COLO668 (cell line): ENCODE results near the gene ANKRD55.
"Not testable (repeated sequence)": the region's sequence is repeated elsewhere in the genome, so short reads cannot be mapped to it uniquely, and the experiment has no call there.

ENCODE experiments used
- DNase-seq: peaks from one replicate; lab custom pipeline; 2025; ENCODE audit not compliant: unreplicated experiment; lab: John Stamatoyannopoulos, UW

Gene ANKRD55

GRCh38 chr5:56233230-56233629, at the start of gene ANKRD55:
Gene ANKRD55, minus strand, starts transcription at chr5:56233330. Its CDS starts 417 bp downstream, at chr5:56232913.
- DNase-seq = no peak

- DNase-seq = no peak
These were observed 49.1 kb upstream of the ANKRD55 start for GRCh38 chr5:56282216-56282615.

- DNase-seq = no peak
These were observed 48.5 kb upstream of the ANKRD55 start for GRCh38 chr5:56281489-56282165.

GRCh38 chr5:56279979-56280378, 46.8 kb upstream of the ANKRD55 start:
- DNase-seq = no peak

GRCh38 chr5:56279291-56279690, 46.2 kb upstream of the ANKRD55 start:
- DNase-seq = no peak

GRCh38 chr5:56278335-56278753, 45.2 kb upstream of the ANKRD55 start:
- DNase-seq = no peak

- DNase-seq = no peak
These were observed 44.4 kb upstream of the ANKRD55 start for GRCh38 chr5:56277573-56277972.

GRCh38 chr5:56273376-56273955, 40.3 kb upstream of the ANKRD55 start:
- DNase-seq = no peak

GRCh38 chr5:56272765-56273164, 39.6 kb upstream of the ANKRD55 start:
- no peak for DNase-seq

- peak; percentile 41 for DNase-seq
These were observed 37.6 kb upstream of the ANKRD55 start for GRCh38 chr5:56270568-56271392.

- DNase-seq = no peak
These were observed 36.9 kb upstream of the ANKRD55 start for GRCh38 chr5:56270058-56270457.

GRCh38 chr5:56269216-56269927, 36.2 kb upstream of the ANKRD55 start:
- no peak for DNase-seq

- DNase-seq = not testable (repeated sequence)
These were observed 35.6 kb upstream of the ANKRD55 start for GRCh38 chr5:56268707-56269106.

GRCh38 chr5:56267856-56268255, 34.7 kb upstream of the ANKRD55 start:
- no peak for DNase-seq

- DNase-seq = peak; percentile 13
These were observed 31.4 kb upstream of the ANKRD55 start for GRCh38 chr5:56264417-56265025.

- no peak for DNase-seq
These were observed 29.1 kb upstream of the ANKRD55 start for GRCh38 chr5:56262279-56262678.

GRCh38 chr5:56259002-56259511, 25.9 kb upstream of the ANKRD55 start:
- DNase-seq = no peak

GRCh38 chr5:56257763-56258529, 24.8 kb upstream of the ANKRD55 start:
- DNase-seq = not testable (repeated sequence)

GRCh38 chr5:56257010-56257409, 23.9 kb upstream of the ANKRD55 start:
- DNase-seq = no peak

GRCh38 chr5:56255502-56255901, 22.4 kb upstream of the ANKRD55 start:
- no peak for DNase-seq
